HUDEP-2 (cell line): ENCODE results near the gene CLEC4C.

ENCODE experiments used
- DNase-seq, 76 experiments: peaks; one replicate each; lab custom pipeline; 2025; ENCODE audit not compliant: unreplicated experiment in 76 of 76; lab: John Stamatoyannopoulos, UW

CLEC4C gene

GRCh38 chr12:7729746-7730145, 17.4 kb downstream of the CLEC4C start:
- no peak for DNase-seq

GRCh38 chr12:7723926-7724325, 23.2 kb downstream of the CLEC4C start:
- DNase-seq, result peak in 1 of 76 experiments; percentile 10

- DNase-seq, result no peak
These were observed 27.0 kb downstream of the CLEC4C start for GRCh38 chr12:7719946-7720730.

- peak in 11 of 76 experiments; percentile 1 to 46 (median 17) for DNase-seq
These were observed 30.8 kb downstream of the CLEC4C start for GRCh38 chr12:7716381-7716780.

- no peak for DNase-seq
These were observed 34.2 kb downstream of the CLEC4C start for GRCh38 chr12:7712841-7713442.

GRCh38 chr12:7711133-7711532, 36.0 kb downstream of the CLEC4C start, which contains the start of gene DPPA3:
Gene DPPA3 (plus strand): TSS chr12:7711433. CDS start chr12:7711571, 138 bp downstream.
- no peak for DNase-seq

- DNase-seq, result no peak
These were observed 37.1 kb downstream of the CLEC4C start for GRCh38 chr12:7709969-7710675.

GRCh38 chr12:7705846-7706245, 41.3 kb downstream of the CLEC4C start:
- DNase-seq, result no peak

GRCh38 chr12:7695566-7696197, 51.5 kb downstream of the CLEC4C start, which contains the start of gene GDF3:
Gene GDF3 (minus strand): TSS chr12:7695775. CDS start chr12:7695728, 47 bp downstream.
- DNase-seq, result peak in 5 of 76 experiments; percentile 1 to 19 (median 7)

- DNase-seq, result no peak
These were observed 52.0 kb downstream of the CLEC4C start for GRCh38 chr12:7695237-7695560.

GRCh38 chr12:7694556-7695236, 52.5 kb downstream of the CLEC4C start:
- no peak for DNase-seq

GRCh38 chr12:7693793-7694192, 53.4 kb downstream of the CLEC4C start:
- DNase-seq, result no peak

- no peak for DNase-seq
These were observed 65.6 kb downstream of the CLEC4C start for GRCh38 chr12:7681535-7681934.
